PC-9 (cell line): ENCODE results near the gene TAF4B.

Experiments
- EZH2 ChIP-seq: fragments of 200-600 bp; sonication (generic); IDR thresholded peaks from 2 replicates; pipeline ENCODE4 v1.8.0; 2017; ENCODE audit warnings: antibody characterized with exemption, low read depth
- TF ChIP-seq, protein P1 (sequence below): fragments of 200-600 bp; sonication (generic); conservative IDR thresholded peaks from 2 replicates; pipeline ENCODE4 v1.6.1; 2017; ENCODE audit warnings: mixed run types, antibody characterized with exemption, mild to moderate bottlenecking, moderate library complexity

DNA sequence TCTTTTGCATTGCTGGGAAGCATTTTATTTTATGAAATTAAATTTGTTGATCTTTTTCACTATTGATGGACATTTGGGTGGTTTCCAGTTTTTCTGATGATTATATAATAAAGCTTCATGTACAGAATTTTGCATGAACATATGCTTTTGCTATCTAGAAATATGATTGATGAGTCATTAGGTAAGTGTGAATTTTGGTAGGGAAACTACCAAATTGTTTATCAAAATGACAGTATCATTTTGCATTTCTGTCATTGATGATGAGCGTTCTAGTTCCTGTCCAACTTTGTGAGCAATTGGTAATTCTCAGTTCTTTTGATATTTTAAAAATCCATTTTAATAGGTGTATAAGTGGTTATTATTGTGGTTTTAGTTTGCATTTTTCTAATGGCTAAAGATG lies 67.7 kb downstream of the TAF4B start:
- TF ChIP-seq EZH2 = no peak
- TF ChIP-seq, protein P1, sequence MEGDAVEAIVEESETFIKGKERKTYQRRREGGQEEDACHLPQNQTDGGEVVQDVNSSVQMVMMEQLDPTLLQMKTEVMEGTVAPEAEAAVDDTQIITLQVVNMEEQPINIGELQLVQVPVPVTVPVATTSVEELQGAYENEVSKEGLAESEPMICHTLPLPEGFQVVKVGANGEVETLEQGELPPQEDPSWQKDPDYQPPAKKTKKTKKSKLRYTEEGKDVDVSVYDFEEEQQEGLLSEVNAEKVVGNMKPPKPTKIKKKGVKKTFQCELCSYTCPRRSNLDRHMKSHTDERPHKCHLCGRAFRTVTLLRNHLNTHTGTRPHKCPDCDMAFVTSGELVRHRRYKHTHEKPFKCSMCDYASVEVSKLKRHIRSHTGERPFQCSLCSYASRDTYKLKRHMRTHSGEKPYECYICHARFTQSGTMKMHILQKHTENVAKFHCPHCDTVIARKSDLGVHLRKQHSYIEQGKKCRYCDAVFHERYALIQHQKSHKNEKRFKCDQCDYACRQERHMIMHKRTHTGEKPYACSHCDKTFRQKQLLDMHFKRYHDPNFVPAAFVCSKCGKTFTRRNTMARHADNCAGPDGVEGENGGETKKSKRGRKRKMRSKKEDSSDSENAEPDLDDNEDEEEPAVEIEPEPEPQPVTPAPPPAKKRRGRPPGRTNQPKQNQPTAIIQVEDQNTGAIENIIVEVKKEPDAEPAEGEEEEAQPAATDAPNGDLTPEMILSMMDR = no peak
